Lower leg skin (tissue), 3 donors: ENCODE measurements around the gene KSR2.

Experiments used
- POLR2A ChIP-seq, 2 donors: fragments of 450-650 bp; IDR thresholded peaks; one replicate each; pipeline ENCODE4 v1.6.1; 2016 to 2017; ENCODE audit warnings: antibody characterized with exemption in 2 of 2, mild to moderate bottlenecking in 1 of 2, moderate library complexity in 1 of 2
- TF ChIP-seq, protein P1 (sequence below), 3 donors: fragments of 450-650 bp; IDR thresholded peaks; one replicate each; pipeline ENCODE4 v1.5.1; 2016; ENCODE audit warnings: antibody characterized with exemption in 3 of 3, mild to moderate bottlenecking in 3 of 3, moderate library complexity in 2 of 3

DNA sequence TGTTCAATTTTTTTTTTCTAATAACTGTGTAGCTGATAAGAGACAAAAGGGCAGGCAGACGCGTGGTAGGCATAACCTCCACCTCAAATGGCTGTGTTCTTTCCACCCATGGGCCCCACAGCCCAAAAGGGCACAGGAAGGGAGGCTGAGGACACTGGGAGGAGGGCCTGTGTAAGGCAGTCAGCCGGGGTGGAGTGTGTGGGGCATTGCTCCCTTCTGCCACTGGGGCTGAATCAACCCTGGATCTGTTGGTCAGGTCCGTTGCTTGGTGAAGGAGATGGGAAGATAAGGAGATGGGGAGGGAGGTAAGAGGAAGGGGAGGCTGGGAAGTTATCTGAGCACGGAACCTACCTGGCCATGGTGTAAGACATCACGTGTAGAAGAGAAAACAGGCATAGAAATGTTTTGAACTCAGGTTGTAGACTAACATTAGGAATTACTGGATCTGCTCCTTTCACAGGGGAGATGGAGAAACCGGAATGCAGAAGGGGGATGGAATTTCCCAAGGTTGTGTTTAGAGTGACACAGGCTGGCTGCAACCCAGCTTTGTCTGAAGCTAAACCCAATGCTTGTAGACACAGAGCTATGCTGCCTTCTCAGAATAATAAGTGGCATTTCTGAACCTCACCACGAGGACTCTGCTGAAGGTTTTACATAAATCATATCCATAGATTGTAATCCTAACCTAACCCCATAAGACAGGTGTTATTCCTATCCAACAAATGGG is 468.9 kb downstream of the KSR2 start:
- TF ChIP-seq, protein P1, sequence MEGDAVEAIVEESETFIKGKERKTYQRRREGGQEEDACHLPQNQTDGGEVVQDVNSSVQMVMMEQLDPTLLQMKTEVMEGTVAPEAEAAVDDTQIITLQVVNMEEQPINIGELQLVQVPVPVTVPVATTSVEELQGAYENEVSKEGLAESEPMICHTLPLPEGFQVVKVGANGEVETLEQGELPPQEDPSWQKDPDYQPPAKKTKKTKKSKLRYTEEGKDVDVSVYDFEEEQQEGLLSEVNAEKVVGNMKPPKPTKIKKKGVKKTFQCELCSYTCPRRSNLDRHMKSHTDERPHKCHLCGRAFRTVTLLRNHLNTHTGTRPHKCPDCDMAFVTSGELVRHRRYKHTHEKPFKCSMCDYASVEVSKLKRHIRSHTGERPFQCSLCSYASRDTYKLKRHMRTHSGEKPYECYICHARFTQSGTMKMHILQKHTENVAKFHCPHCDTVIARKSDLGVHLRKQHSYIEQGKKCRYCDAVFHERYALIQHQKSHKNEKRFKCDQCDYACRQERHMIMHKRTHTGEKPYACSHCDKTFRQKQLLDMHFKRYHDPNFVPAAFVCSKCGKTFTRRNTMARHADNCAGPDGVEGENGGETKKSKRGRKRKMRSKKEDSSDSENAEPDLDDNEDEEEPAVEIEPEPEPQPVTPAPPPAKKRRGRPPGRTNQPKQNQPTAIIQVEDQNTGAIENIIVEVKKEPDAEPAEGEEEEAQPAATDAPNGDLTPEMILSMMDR (IDR thresholded peaks at IDR 0.05), result no peak
- TF ChIP-seq POLR2A (IDR thresholded peaks at IDR 0.05), result no peak
